Epidermal melanocyte (primary cell): ENCODE data around the gene MTNR1A.

Experiments used
- DNase-seq: peaks from one replicate; pipeline ENCODE4 v3.0.0; 2011; ENCODE audit warnings: low spot score; ENCODE audit not compliant: insufficient read length

Gene MTNR1A

GRCh38 chr4:186554914-186555827, at the start of gene MTNR1A:
MTNR1A (minus strand) TSS chr4:186555567; CDS start chr4:186555365, 202 bp downstream.
- DNase-seq, result no peak

GRCh38 chr4:186604124-186604807, 48.9 kb upstream of the MTNR1A start:
- DNase-seq, result no peak

GRCh38 chr4:186602978-186603377, 47.6 kb upstream of the MTNR1A start:
- no peak for DNase-seq

- DNase-seq, result no peak
These were observed 44.1 kb upstream of the MTNR1A start for GRCh38 chr4:186599483-186599882.

GRCh38 chr4:186598686-186599085, 43.3 kb upstream of the MTNR1A start:
- no peak for DNase-seq

GRCh38 chr4:186596850-186597390, 41.6 kb upstream of the MTNR1A start:
- no peak for DNase-seq

GRCh38 chr4:186596346-186596745, 41.0 kb upstream of the MTNR1A start:
- no peak for DNase-seq

- no peak for DNase-seq
These were observed 38.2 kb upstream of the MTNR1A start for GRCh38 chr4:186593587-186593973.

GRCh38 chr4:186592966-186593586, 37.7 kb upstream of the MTNR1A start:
- peak; percentile 21 for DNase-seq

GRCh38 chr4:186592445-186592844, 37.1 kb upstream of the MTNR1A start:
- no peak for DNase-seq

- DNase-seq, result no peak
These were observed 36.3 kb upstream of the MTNR1A start for GRCh38 chr4:186591651-186592050.

- no peak for DNase-seq
These were observed 33.1 kb upstream of the MTNR1A start for GRCh38 chr4:186588503-186588902.

- DNase-seq, result peak; percentile 37
These were observed 32.1 kb upstream of the MTNR1A start for GRCh38 chr4:186587416-186588018.

- no peak for DNase-seq
These were observed 30.8 kb upstream of the MTNR1A start for GRCh38 chr4:186586205-186586604.

- no peak for DNase-seq
These were observed 29.5 kb upstream of the MTNR1A start for GRCh38 chr4:186584912-186585311.

GRCh38 chr4:186581421-186581820, 26.1 kb upstream of the MTNR1A start:
- DNase-seq, result no peak

GRCh38 chr4:186580669-186581068, 25.3 kb upstream of the MTNR1A start:
- DNase-seq, result no peak

GRCh38 chr4:186570193-186570996, 15.0 kb upstream of the MTNR1A start:
- DNase-seq, result peak; percentile 23

GRCh38 chr4:186569533-186570192, 14.3 kb upstream of the MTNR1A start:
- no peak for DNase-seq

GRCh38 chr4:186566068-186566467, 10.7 kb upstream of the MTNR1A start:
- no peak for DNase-seq
